Gastrocnemius medialis (tissue), 4 donors: ENCODE data around the gene RARRES2.

Experiments used
- CTCF ChIP-seq, 5 experiments: fragments of 450-650 bp in 3 of 5; fragments of 200-600 bp in 2 of 5; sonication (generic) in 2 of 5; IDR thresholded peaks in 4 of 5; conservative IDR thresholded peaks in 1 of 5; 1 replicate in 4 of 5; 2 replicates in 1 of 5; pipeline ENCODE4 v1.5.1; 2016 to 2019; ENCODE audit warnings: antibody characterized with exemption in 5 of 5, mild to moderate bottlenecking in 3 of 5, moderate library complexity in 3 of 5
- POLR2A ChIP-seq, 2 donors: fragments of 450-650 bp; IDR thresholded peaks; one replicate each; pipeline ENCODE4 v1.6.1; 2017; ENCODE audit warnings: antibody characterized with exemption in 2 of 2, mild to moderate bottlenecking in 2 of 2, moderate library complexity in 2 of 2

- TF ChIP-seq CTCF (IDR thresholded peaks at IDR 0.05 in 4 of 5, conservative IDR thresholded peaks at IDR 0.05 in 1 of 5) = no peak
- no peak for TF ChIP-seq POLR2A (IDR thresholded peaks at IDR 0.05)
These were observed 17.6 kb downstream of the RARRES2 start for GRCh38 chr7:150323682-150324372.
